ENCODE measurements around the gene TFB1M.

The TFB1M gene

GRCh38 chr6:155262655-155263054, 51.6 kb downstream of the TFB1M start:
- DNase-seq: no peak

GRCh38 chr6:155261111-155261900, 53.0 kb downstream of the TFB1M start:
- no peak for DNase-seq

DNA sequence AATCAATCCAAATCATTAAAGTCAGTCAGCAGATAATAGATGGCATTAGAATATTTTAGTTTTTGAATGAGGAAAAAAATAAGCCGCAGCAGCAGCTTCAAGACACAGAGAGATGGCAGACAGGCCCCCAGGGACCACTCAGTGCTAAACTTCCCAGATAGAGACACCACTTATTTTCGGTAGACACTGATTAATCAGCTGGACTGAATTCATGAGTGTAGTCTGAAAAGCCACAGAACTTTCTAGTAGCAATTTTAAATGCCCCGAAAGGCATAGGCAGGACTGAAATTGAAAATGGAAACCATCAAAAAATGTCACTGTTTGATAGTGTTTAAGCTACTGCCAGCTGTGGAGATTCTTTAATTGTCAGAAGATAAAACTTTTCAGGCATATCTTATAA, 53.6 kb downstream of the TFB1M start:
- no peak for DNase-seq

GRCh38 chr6:155259897-155260296, 54.4 kb downstream of the TFB1M start:
- no peak for DNase-seq

DNA sequence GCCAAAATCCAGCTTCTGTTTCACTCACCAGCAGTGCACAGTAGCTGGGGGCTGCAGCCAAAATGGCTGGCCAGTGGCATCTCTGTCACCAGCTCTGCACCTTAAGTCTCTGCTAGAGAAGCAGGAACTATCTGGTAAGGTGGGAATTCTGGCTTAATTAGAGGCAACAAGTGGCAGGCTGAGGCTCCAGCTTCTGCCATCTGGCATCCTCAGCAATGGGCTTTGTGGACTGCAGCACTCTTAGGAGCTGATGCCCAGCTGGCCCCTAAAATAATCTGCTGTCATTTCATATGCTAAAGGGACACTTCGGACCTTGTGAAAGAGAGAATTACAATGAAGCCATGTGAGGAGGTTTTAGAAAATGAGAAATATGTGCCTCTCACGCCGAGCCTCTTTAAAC, 55.1 kb downstream of the TFB1M start:
- no peak for DNase-seq

- no peak for DNase-seq
Measured at GRCh38 chr6:155257796-155258195, 56.5 kb downstream of the TFB1M start.

DNA sequence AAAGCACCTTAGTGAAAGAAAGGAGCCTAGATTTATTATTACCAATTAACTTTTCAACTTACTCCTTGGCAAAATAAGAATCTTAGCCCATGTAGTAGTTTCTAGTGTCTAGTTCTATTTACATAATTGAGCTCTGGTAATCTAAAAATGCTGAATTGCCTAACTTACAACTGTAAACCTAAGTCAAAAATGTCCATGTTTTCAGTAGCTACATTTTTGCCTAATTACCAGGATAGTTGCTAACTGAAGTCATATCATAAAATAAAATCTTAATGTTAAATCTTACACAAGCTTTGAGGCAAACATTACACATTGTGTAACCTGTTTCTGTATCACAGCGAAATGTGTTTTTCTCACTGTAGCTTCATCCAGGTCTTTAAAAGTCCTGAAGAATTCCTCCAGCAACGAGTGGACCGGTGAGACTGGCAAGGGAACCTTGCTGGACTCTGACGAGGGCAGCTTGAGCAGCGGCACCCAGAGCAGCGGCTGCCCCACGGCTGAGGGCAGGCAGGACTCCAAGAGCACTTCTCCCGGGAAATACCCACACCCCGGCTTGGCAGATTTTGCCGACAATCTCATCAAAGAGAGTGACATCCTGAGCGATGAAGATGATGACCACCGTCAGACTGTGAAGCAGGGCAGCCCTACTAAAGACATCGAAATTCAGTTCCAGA, 58.0 kb downstream of the TFB1M start:
- DNase-seq: no peak

- DNase-seq: no peak
Measured at GRCh38 chr6:155254139-155254538, 60.1 kb downstream of the TFB1M start.

DNA sequence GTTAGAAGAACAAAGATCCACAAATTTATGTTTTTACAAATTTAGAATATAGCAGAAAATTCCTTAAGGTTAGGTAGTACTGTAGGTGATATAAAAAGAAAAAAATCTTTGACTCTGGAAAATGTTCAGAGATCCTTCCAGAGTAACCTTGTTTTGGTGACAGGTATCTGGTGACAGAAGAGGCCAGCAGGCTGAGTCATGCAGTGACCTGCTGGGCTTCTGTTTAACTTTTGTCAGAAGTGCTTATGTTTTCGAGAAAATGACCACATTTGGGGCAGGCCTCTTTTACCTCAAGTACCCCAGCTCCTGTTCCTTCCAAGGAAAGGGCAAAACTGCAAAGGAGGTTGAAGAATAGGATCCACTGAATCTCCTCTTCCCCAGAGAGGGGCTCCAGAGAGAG, 60.9 kb downstream of the TFB1M start:
- no peak for DNase-seq

GRCh38 chr6:155252581-155252980, 61.7 kb downstream of the TFB1M start:
- no peak for DNase-seq

DNA sequence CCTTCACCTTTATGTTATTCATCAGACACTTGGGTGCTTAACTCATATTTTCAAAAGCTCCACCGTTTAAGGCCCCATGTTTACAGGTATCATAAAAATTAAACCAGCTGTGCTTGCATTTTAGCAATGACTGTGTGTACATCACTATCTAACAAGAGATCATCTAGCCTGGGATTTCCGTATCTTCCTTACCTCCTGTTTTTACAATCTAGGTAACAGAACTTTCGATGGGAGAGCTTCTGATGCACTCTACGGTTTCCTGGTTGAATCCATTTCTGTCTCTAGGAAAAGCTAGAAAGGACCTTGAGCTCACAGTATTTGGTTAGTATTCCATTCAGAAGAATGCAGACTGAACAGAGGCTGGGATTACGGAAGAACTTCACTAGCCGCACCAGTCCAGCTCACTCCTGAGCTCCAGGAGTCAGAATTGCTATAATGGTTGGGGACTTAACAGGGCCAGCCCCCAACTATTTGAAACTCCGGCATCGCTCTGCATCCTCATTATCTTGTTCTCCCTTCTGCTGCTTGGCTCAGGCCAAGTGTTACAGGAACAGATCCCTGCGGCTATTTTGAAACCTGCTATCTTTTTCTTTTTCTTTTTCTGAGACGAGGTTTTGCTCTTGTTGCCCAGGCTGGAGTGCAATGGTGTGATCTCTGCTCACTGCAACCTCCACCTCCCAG, 63.4 kb downstream of the TFB1M start:
- no peak for DNase-seq

DNA sequence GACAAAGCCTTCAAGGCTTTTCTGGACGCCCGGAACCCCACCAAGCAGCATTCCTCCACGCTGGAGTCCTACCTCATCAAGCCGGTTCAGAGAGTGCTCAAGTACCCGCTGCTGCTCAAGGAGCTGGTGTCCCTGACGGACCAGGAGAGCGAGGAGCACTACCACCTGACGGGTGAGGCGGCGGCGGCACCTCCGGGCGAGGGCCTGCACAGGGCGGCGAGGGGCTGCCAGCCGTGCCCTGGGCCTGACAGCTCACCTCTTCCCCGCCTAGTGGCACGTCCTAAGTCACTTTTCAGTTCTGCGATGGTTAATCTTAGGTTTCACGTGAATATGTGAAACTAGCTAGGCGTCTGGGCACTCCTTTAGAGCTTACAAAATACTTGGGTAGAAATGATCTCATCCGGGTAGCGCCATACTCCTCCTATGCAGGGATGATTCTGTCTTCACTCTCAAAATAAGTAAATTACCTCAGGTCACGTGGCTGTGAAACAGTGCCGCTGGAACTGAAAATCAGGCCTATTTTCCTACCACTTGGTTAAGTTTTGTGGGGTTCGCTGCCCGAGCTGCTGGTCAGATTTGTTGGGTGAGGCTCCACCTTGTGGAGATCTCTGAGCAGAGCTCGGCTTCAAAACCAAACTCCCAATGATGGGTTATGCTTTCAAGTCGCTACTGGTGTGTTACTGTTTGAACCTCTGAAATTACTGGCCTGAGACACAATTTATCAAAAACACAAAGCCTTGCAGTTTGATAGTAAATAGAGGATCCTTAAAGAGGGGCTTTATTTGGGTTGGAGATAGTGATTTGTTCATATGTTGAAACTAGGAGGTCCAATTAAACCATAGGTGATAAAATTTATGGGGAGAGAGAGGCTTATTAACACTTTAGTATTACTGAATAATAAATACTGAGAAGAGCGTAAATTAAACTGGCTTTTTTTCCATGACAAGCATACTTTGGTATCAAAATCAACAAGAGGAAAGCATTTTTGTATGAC, 66.0 kb downstream of the TFB1M start:
- DNase-seq: no peak

DNA sequence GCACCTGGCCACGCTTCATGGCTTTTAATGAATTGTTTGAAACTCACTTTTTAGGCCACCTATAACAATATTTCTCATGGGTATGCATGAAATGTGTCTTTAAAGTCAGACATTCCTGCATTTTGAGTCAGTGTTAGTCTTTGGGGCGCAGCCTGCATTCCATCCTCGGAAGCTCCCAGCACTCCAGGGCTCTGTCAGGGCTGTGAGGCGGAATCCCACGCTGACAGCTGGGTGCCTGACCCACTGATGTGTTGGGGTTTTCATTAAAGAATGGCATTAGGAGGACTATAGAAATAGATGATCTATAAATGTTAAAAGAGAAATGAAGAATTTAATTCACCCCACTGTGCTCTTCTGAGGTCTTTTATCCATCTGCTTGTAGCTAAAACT, 66.7 kb downstream of the TFB1M start:
- DNase-seq: no peak

GRCh38 chr6:155246825-155247224, 67.5 kb downstream of the TFB1M start:
- DNase-seq: no peak

DNA sequence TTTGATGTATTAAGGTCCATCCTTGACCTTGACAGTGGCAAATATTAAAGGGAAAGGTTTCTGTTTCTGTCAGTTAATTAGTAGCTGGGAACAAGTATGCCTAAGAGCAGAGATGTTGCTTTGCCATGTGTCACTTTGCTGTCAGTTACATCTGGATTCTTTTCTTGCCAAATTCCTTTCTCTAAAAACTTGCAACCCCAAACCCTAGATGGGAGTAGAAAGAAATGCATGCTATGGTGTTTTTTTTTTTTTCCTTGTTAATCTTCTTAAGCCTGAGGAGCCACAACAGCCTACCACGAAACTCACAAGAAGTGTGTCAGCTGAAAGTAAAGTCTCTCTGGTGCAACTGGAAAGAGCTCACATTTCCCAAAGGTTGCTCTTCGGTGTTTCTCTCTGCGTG, 68.5 kb downstream of the TFB1M start:
- DNase-seq: no peak

- no peak for DNase-seq
Measured at GRCh38 chr6:155245193-155245592, 69.1 kb downstream of the TFB1M start.

DNA sequence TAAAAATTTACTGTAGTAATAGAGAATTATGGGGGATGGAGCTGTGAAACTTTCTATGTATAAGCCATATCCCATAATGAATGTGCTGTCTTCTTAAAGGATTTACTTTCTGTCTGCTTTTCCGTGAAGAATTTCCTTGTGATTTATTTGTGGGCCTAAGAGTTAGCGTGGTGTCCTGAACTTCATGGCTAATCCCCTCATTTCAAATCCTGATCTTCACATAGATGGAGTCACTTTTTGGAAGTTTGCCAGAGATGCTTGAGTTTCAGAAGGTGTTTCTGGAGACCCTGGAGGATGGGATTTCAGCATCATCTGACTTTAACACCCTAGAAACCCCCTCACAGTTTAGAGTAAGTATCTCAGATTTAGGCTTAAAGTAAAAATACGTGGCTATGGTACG, 69.8 kb downstream of the TFB1M start:
- DNase-seq: no peak

DNA sequence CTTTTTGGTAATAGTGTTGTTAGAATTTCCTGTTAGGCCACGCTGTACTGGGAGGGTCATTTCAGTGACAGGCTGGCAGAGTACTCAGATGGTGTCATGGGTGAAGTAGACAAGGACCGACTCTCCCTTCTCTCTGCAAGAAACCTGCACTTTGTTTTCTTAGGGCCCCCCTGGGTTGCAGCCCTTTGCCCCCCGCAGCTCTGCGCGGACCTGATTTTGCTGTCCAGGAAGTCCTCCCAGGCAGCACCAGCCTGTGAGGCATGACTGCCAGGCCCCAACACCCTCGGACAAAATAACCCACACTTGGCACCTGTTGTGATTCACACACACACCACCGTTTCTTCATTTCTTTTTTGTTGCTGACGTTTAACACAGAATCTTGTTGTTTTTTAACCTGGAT, 72.3 kb downstream of the TFB1M start:
- DNase-seq: no peak

GRCh38 chr6:155240905-155241600, 73.2 kb downstream of the TFB1M start:
- DNase-seq: no peak

- DNase-seq: no peak
Measured at GRCh38 chr6:155237613-155238012, 76.7 kb downstream of the TFB1M start.

- DNase-seq: no peak
Measured at GRCh38 chr6:155235087-155235486, 79.2 kb downstream of the TFB1M start.

DNA sequence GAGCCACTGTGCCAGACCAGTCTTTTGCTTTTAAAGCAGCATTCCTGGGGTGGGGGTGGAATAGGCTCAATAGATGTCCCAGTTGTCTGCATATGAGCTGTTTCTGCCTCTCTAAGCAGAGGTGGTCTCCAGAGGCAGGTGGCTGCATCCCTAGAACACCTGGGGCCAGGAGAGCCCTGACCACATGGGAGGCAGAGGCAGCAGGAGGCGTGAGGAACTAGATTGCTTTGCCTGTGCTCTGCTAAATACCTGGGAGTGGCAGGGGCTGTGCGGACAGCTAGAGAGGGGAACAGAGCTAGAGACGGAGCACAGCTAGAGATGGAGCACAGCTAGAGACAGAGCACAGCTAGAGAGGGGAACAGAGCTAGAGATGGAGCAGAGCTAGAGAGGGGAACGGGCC, 79.6 kb downstream of the TFB1M start:
- no peak for DNase-seq

All from NCI-H345 (cell line).